HFF-Myc (cell line): ENCODE measurements around the gene TNIK.

Source experiments
- DNase-seq: peaks from one replicate; pipeline ENCODE4 v3.0.0-alpha.2; 2011; ENCODE audit warnings: low read depth; ENCODE audit errors: extremely low read depth
- H3K4me3 ChIP-seq: replicated peaks from 2 replicates; pipeline ENCODE4 v1.5.1; 2011; ENCODE audit warnings: low read depth, mild to moderate bottlenecking, control low read depth, low read length
- TF ChIP-seq, protein P1 (sequence below): IDR thresholded peaks from 2 replicates; pipeline ENCODE4 v1.5.1; 2012; ENCODE audit warnings: mild to moderate bottlenecking, low read depth, low read length, control low read depth; ENCODE audit errors: missing control alignments

TNIK gene

DNA sequence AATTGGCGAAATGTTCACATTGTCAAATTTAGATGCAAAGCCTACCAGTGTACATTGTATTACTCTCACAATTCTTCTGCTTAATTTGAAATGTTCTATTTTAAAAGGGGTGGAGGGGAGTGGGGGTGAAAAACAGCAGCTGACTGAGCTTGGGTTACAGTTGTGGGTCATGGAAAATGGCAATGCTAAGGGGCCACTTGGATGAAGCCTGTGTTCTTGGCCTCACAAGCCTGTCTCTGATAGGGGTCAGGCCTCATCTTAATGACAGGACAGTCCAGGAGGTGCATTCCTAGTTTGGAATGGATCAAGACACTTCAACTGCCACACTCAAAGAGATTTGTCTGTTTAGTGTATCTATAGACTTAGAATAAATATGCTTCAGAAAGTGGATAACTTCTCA, 158.2 kb downstream of the TNIK start:
- TF ChIP-seq, protein P1, sequence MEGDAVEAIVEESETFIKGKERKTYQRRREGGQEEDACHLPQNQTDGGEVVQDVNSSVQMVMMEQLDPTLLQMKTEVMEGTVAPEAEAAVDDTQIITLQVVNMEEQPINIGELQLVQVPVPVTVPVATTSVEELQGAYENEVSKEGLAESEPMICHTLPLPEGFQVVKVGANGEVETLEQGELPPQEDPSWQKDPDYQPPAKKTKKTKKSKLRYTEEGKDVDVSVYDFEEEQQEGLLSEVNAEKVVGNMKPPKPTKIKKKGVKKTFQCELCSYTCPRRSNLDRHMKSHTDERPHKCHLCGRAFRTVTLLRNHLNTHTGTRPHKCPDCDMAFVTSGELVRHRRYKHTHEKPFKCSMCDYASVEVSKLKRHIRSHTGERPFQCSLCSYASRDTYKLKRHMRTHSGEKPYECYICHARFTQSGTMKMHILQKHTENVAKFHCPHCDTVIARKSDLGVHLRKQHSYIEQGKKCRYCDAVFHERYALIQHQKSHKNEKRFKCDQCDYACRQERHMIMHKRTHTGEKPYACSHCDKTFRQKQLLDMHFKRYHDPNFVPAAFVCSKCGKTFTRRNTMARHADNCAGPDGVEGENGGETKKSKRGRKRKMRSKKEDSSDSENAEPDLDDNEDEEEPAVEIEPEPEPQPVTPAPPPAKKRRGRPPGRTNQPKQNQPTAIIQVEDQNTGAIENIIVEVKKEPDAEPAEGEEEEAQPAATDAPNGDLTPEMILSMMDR, result no peak
- H3K4me3 ChIP-seq, result no peak overlapping the region
- DNase-seq, result no peak

DNA sequence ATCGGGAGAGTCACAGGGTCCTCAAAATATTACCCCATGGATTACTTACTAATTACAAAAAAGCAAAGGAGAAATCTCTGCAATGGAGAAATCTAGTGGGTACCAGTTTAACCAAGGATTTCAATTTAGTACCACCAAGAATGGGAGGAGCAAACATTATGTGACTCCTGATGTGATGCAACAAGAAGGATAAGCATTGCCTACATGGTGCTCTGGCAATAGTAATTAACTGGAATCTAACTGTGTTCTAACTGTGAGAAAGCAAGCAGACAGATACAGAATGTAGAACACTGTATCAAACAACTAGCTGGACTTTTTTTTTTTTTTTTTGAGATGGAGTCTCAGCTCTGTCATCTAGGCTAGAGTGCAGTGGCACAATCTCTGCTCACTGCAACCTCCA, 159.2 kb downstream of the TNIK start:
- no peak for DNase-seq
- no peak overlapping the region for H3K4me3 ChIP-seq
- TF ChIP-seq, protein P1, result no peak

DNA sequence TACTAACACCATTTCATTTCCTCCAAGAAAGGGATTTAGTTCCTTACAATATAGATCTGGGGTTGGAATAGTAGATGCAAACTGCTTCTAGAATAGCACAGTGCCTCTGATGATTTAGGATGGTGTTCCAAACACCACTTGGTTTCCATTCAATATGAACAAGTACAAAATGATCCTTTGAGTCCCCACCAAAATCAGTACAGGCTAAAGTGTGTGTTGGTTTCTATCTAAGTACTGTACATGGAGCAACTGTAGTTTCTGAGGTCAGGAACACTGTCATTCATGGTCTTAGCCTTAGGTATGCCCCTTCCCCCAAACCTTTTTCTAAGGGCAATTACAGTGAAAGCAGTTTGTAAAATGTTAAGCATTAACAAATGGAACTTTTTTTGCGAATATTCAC, 162.3 kb downstream of the TNIK start:
- DNase-seq, result no peak
- TF ChIP-seq, protein P1, result no peak
- H3K4me3 ChIP-seq, result no peak overlapping the region

DNA sequence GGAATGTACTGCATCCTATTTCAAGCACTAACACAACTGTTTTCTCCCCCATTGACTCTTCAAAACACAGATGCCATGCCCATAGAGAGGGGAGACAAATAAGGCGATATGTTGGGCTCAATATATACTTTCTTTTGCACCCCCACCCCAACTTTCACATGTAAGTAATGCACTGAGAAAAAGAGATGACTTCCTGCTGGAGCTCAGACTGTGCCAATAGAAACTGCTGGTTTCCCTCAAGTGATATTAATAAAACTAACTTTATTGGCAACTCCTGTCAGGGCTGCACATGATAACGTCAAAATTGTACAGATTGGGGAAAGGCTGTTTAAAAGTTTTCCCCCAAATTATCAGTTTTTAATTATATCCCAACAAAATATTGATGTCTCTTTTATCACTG, 163.0 kb downstream of the TNIK start:
- no peak overlapping the region for H3K4me3 ChIP-seq
- no peak for DNase-seq
- TF ChIP-seq, protein P1, result no peak

DNA sequence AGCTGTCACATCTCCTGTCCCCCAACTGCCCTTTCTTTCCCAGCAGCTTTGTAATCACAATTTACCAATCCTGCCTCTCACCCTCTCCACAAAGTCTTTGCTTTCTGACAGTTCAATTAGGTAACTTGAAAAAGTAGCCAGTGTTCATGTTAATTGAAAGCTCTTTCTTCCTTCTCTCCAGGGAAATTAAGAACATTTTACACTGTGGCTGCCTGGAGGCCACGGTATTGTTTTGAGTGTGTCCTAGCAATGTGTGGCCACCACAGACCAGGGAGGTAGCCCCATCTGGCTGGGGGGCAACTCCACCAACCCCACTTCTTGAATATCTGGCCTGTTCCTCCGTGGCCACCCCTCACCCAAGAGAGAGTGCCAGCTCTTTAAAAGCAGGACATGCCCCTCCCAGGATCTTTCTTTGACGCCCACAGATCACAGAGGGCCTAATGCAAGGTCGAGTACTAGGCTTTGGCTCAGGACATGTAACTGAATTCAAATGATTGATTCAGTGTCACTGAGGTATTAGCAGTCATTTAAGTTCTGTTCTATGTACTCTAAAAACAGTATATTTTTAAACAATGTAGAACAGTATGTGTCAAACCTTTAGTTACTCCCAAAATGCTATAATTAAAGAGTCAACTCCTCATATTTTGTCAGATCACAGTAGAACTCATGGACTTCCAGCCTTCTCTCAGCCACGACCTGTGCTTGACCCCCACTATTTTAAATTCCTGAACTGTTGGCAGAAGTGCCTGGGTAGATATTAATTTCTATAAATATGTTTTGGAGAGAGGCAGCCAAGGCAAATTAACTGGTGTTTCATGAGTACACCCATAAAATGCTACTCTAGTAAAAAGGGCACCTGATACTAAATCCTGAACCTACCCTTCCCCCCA, 164.5 kb downstream of the TNIK start:
- TF ChIP-seq, protein P1, result no peak
- DNase-seq, result no peak
- no peak overlapping the region for H3K4me3 ChIP-seq

DNA sequence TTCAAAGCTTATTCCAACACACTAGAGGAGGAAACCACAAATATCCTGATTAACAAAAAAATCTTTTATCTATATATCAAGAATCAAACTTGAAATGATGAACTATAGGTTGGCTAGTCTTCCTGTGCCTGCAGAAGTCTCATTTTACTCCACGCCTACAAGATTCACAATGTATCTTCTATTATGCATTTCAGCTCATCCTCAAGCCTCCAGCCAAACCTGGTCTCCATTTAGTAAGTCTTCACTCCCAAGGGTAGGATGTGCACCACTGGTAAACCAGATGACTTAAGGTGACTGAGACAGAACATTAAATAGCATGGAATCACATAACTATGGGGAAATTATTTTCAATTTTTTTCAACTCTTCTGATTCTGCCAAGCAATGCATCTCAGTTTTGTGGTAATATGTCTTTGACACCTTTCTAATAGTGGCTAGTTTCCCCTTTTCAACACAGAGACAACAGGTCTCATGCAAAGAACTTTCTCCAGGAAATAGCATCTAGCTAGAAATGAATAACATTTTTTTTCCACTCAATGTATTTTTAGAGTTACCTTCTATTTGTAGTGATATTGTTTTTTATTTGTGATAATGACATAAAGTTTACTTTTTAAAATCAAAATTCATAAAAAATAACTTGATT, 166.9 kb downstream of the TNIK start:
- no peak overlapping the region for H3K4me3 ChIP-seq
- TF ChIP-seq, protein P1, result no peak
- DNase-seq, result no peak

DNA sequence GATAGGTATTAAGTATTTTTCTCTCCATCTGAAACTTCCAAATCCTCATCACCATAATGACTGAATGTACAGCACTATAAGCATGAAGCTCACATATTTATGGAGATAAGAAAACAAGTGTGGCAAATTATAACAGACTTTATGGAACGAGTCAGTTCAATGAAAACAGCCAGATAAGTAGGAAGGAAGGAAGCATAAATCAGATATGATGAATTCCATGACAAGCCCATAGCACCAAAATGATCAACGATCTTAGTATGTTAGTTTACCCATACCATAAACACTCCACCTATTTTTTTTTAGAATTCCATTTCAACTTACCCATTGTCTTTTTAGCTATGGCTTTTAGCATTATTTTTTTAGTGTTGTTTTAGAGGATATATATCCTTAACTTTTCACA, 169.5 kb downstream of the TNIK start:
- H3K4me3 ChIP-seq, result no peak overlapping the region
- TF ChIP-seq, protein P1, result no peak
- DNase-seq, result no peak
